HEK293 (cell line): ENCODE data around the gene FANK1.

ENCODE experiments used
- BCL6B ChIP-seq: fragments of 450-650 bp; formaldehyde crosslinking; IDR thresholded peaks from 2 replicates; pipeline ENCODE4 v1.5.1; 2017; ENCODE audit warnings: missing biosample characterization, missing genetic modification characterization
- GFI1B ChIP-seq: fragments of 450-650 bp; formaldehyde crosslinking; IDR thresholded peaks from 2 replicates; pipeline ENCODE4 v1.5.1; 2016; ENCODE audit warnings: missing biosample characterization, missing genetic modification characterization
- INSM2 ChIP-seq: fragments of 450-650 bp; formaldehyde crosslinking; IDR thresholded peaks from 2 replicates; pipeline ENCODE4 v1.5.1; 2016; ENCODE audit warnings: missing biosample characterization, missing genetic modification characterization
- KLF16 ChIP-seq: fragments of 450-650 bp; formaldehyde crosslinking; IDR thresholded peaks from 2 replicates; pipeline ENCODE4 v1.5.1; 2017; ENCODE audit warnings: missing biosample characterization, missing genetic modification characterization
- PBX3 ChIP-seq: sonication (generic); formaldehyde crosslinking; IDR thresholded peaks from 2 replicates; pipeline ENCODE4 v1.8.1; 2022; ENCODE audit warnings: mild to moderate bottlenecking, moderate library complexity, missing genetic modification reagents
- SP7 ChIP-seq: fragments of 450-650 bp; formaldehyde crosslinking; IDR thresholded peaks from 2 replicates; pipeline ENCODE4 v1.5.1; 2016; ENCODE audit warnings: missing biosample characterization, missing genetic modification characterization
- ZBTB10 ChIP-seq: fragments of 450-650 bp; formaldehyde crosslinking; IDR thresholded peaks from 2 replicates; pipeline ENCODE4 v1.5.1; 2016; ENCODE audit warnings: missing biosample characterization, missing genetic modification characterization
- ZBTB21 ChIP-seq: fragments of 450-650 bp; formaldehyde crosslinking; IDR thresholded peaks from 2 replicates; pipeline ENCODE4 v1.5.1; 2017; ENCODE audit warnings: missing biosample characterization, missing genetic modification characterization
- ZBTB8A ChIP-seq: fragments of 450-650 bp; formaldehyde crosslinking; IDR thresholded peaks from 2 replicates; pipeline ENCODE4 v1.5.1; 2016; ENCODE audit warnings: missing biosample characterization, missing genetic modification characterization
- ZIC2 ChIP-seq: fragments of 450-650 bp; formaldehyde crosslinking; IDR thresholded peaks from 2 replicates; pipeline ENCODE4 v1.5.1; 2016; ENCODE audit warnings: missing biosample characterization, missing genetic modification characterization
- ZNF121 ChIP-seq: fragments of 450-650 bp; formaldehyde crosslinking; IDR thresholded peaks from 2 replicates; pipeline ENCODE4 v1.5.1; 2016; ENCODE audit warnings: missing biosample characterization, missing genetic modification characterization
- ZNF132 ChIP-seq: fragments of 450-650 bp; formaldehyde crosslinking; IDR thresholded peaks from 2 replicates; pipeline ENCODE4 v1.5.1; 2017; ENCODE audit warnings: missing biosample characterization, missing genetic modification characterization, borderline replicate concordance
- ZNF184 ChIP-seq: fragments of 450-650 bp; IDR thresholded peaks from 2 replicates; pipeline ENCODE4 v1.5.1; 2018; ENCODE audit warnings: missing biosample characterization, mild to moderate bottlenecking, missing genetic modification characterization
- ZNF274 ChIP-seq, 2 experiments: fragments of 200-500 bp in 1 of 2; fragments of 450-650 bp in 1 of 2; sonication (Bioruptor generic) in 1 of 2; formaldehyde crosslinking in 1 of 2; IDR thresholded peaks; 2 replicates each; pipeline versions ENCODE4 v1.5.1 to v1.6.1; 2014 to 2016; ENCODE audit warnings: borderline replicate concordance in 1 of 2, inconsistent platforms in 1 of 2, low read length in 1 of 2, missing biosample characterization in 1 of 2, missing genetic modification characterization in 1 of 2
- ZNF398 ChIP-seq: fragments of 450-650 bp; formaldehyde crosslinking; IDR thresholded peaks from 2 replicates; pipeline ENCODE4 v1.5.1; 2017; ENCODE audit warnings: missing biosample characterization, missing genetic modification characterization
- ZNF473 ChIP-seq: fragments of 450-650 bp; formaldehyde crosslinking; IDR thresholded peaks from 2 replicates; pipeline ENCODE4 v1.5.1; 2017; ENCODE audit warnings: missing biosample characterization, missing genetic modification characterization
- ZNF518A ChIP-seq: fragments of 450-650 bp; formaldehyde crosslinking; conservative IDR thresholded peaks from 2 replicates; pipeline ENCODE4 v1.5.1; 2016; ENCODE audit warnings: low read depth, missing biosample characterization, missing genetic modification characterization
- ZNF530 ChIP-seq: fragments of 450-650 bp; formaldehyde crosslinking; IDR thresholded peaks from 2 replicates; pipeline ENCODE4 v1.5.1; 2016; ENCODE audit warnings: low read depth, missing biosample characterization, missing genetic modification characterization
- ZNF560 ChIP-seq: fragments of 450-650 bp; formaldehyde crosslinking; IDR thresholded peaks from 2 replicates; pipeline ENCODE4 v1.5.1; 2017; ENCODE audit warnings: missing biosample characterization, missing genetic modification characterization, borderline replicate concordance
- ZNF629 ChIP-seq: fragments of 450-650 bp; formaldehyde crosslinking; IDR thresholded peaks from 2 replicates; pipeline ENCODE4 v1.5.1; 2017; ENCODE audit warnings: missing biosample characterization, missing genetic modification characterization
- ZNF639 ChIP-seq: fragments of 450-650 bp; formaldehyde crosslinking; IDR thresholded peaks from 2 replicates; pipeline ENCODE4 v1.5.1; 2016; ENCODE audit warnings: missing biosample characterization, missing genetic modification characterization
- ZNF660 ChIP-seq: fragments of 450-650 bp; IDR thresholded peaks from 2 replicates; pipeline ENCODE4 v1.5.1; 2018; ENCODE audit warnings: missing biosample characterization, mild to moderate bottlenecking, missing genetic modification characterization
- ZNF701 ChIP-seq: fragments of 450-650 bp; formaldehyde crosslinking; IDR thresholded peaks from 2 replicates; pipeline ENCODE4 v1.5.1; 2016; ENCODE audit warnings: missing biosample characterization, missing genetic modification characterization
- ZNF791 ChIP-seq: fragments of 450-650 bp; formaldehyde crosslinking; IDR thresholded peaks from 2 replicates; pipeline ENCODE4 v1.5.1; 2016; ENCODE audit warnings: missing biosample characterization, missing genetic modification characterization
- ZNF792 ChIP-seq: fragments of 450-650 bp; formaldehyde crosslinking; IDR thresholded peaks from 2 replicates; pipeline ENCODE4 v1.5.1; 2016; ENCODE audit warnings: missing biosample characterization, missing genetic modification characterization

FANK1 gene

GRCh38 chr10:126014309-126014708 is 117.9 kb downstream of the FANK1 start (continued):
- TF ChIP-seq BCL6B (no peak), ZNF792 (tag by site-specific recombination) (no peak), ZNF629 (tag by site-specific recombination) (peak; percentile 80), ZNF560 (tag by site-specific recombination) (no peak), ZNF398 (tag by site-specific recombination) (peak; percentile 27; the same call in 1 of the 2 replicates), ZNF660 (tag by site-specific recombination) (0 out of 2 replicates have a peak, but pooled peaks have one; percentile 15), ZNF473 (tag by site-specific recombination) (no peak), PBX3 (CRISPR knock-in tag) (no peak), SP7 (tag by site-specific recombination) (no peak), ZNF121 (tag by site-specific recombination) (no peak), ZNF184 (tag by site-specific recombination) (0 out of 2 replicates have a peak, but pooled peaks have one; percentile 43), GFI1B (tag by site-specific recombination) (no peak), ZBTB8A (tag by site-specific recombination) (no peak), ZNF791 (no peak), ZNF701 (tag by site-specific recombination) (no peak), ZNF639 (no peak), ZNF132 (no peak), ZNF518A (tag by site-specific recombination) (no peak), ZIC2 (peak; percentile 87), ZBTB10 (tag by site-specific recombination) (no peak), INSM2 (tag by site-specific recombination) (no peak), ZNF530 (tag by site-specific recombination) (no peak), ZBTB21 (tag by site-specific recombination) (peak; percentile 77), ZNF274 (IDR thresholded peaks at IDR 0.05; ENCODE audit: low read length) (no peak), ZNF274 (tag by site-specific recombination; IDR thresholded peaks at IDR 0.05; ENCODE audit: borderline replicate concordance) (no peak), KLF16 (tag by site-specific recombination) (no peak)
